Osteoblast (primary cell): ENCODE data around the gene EPHA4. TPM values are rescaled to one million over a fixed set of nuclear protein-coding genes. Genes with fewer than 3 reads are reported as not detected.

Experiments
- DNase-seq: peaks from one replicate; pipeline ENCODE4 v3.0.0; 2011; ENCODE audit warnings: low spot score, mixed read lengths; ENCODE audit not compliant: insufficient read length; ENCODE audit errors: missing footprints
- H2AFZ ChIP-seq: 2 replicates; pipeline ENCODE4 v1.6.0; 2011; ENCODE audit warnings: mild to moderate bottlenecking, low read length
- H3K27ac ChIP-seq: 2 replicates; pipeline ENCODE4 v1.5.1; 2011; ENCODE audit warnings: mild to moderate bottlenecking, low read depth, low read length, moderate library complexity
- H3K27me3 ChIP-seq: 2 replicates; pipeline ENCODE4 v1.6.0; 2012; ENCODE audit warnings: mild to moderate bottlenecking, control low read depth, inconsistent platforms, low read length, moderate library complexity; ENCODE audit not compliant: insufficient read depth
- H3K36me3 ChIP-seq: 2 replicates; pipeline ENCODE4 v1.5.1; 2011; ENCODE audit warnings: mild to moderate bottlenecking, low read length, control low read depth, moderate library complexity; ENCODE audit not compliant: insufficient read depth
- H3K4me1 ChIP-seq: 2 replicates; pipeline ENCODE4 v1.5.1; 2011; ENCODE audit warnings: mild to moderate bottlenecking, low read length, control low read depth, moderate library complexity; ENCODE audit not compliant: insufficient read depth
- H3K4me2 ChIP-seq: 2 replicates; pipeline ENCODE4 v1.6.0; 2011; ENCODE audit warnings: mild to moderate bottlenecking, low read length; ENCODE audit not compliant: insufficient read depth
- H3K4me3 ChIP-seq: fragments of 200-600 bp; sonication (generic); 3 replicates; pipeline ENCODE4 v1.5.1; 2012; ENCODE audit warnings: mild to moderate bottlenecking, low read length, inconsistent platforms; ENCODE audit not compliant: insufficient read depth
- H3K79me2 ChIP-seq: 2 replicates; pipeline ENCODE4 v1.6.0; 2012; ENCODE audit warnings: mild to moderate bottlenecking, low read length, control low read depth, inconsistent platforms; ENCODE audit not compliant: insufficient read depth
- H3K9me3 ChIP-seq: 2 replicates; pipeline ENCODE4 v1.5.1; 2011; ENCODE audit warnings: low read depth, low read length, control low read depth
- H4K20me1 ChIP-seq: 2 replicates; pipeline ENCODE4 v1.6.0; 2012; ENCODE audit warnings: mild to moderate bottlenecking, low read length, control low read depth; ENCODE audit not compliant: insufficient read depth
- CTCF ChIP-seq: IDR thresholded peaks from 2 replicates; pipeline ENCODE4 v1.5.1; 2011; ENCODE audit warnings: mild to moderate bottlenecking, low read depth, low read length, moderate library complexity; ENCODE audit errors: extremely low read depth
- total RNA-seq: library from RNA; depleted of rRNA; stranded (reverse); fragments of >200 nt; gene quantifications from 2 replicates; pipeline ENCODE4 v1.2.3, GENCODE V29; 2012

EPHA4 gene
- total RNA-seq, 1 donor, result 15.9 TPM

DNA sequence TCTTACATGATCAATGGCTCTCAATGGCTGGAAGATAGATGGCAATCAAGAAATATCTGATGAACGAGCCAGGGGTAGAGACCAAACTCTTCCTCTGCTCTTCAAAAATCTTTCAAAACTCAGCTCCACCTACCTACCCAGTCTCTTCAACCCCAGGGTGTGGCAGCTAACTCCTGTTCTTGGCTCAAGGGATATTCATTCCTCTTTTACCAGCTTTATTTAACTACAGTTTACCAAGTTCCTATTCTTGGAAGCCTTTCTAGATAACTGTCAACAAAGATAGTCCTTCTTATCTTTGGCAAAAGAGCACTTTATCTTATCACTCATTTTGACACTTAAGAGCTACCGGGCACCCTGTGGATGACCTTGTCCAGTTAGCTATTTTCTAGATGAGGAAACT is 36.3 kb downstream of the EPHA4 start:
- Histone ChIP-seq H3K79me2 (no peaks in the 10 kb centered on the region), H3K4me1 (no peaks in the 10 kb centered on the region), H3K27ac (no peak overlapping the region), H2AFZ (no peak overlapping the region), H3K4me2 (no peak overlapping the region), H3K36me3 (no peaks in the 10 kb centered on the region), H3K4me3 (no peak overlapping the region), H4K20me1 (no peaks in the 10 kb centered on the region), H3K27me3 (no peaks in the 10 kb centered on the region), H3K9me3 (no peaks in the 10 kb centered on the region)
- no peak for TF ChIP-seq CTCF
- no peak for DNase-seq

GRCh38 chr2:221533299-221533698 is 38.8 kb downstream of the EPHA4 start:
- Histone ChIP-seq H3K9me3 (no peaks in the 10 kb centered on the region), H2AFZ (no peak overlapping the region), H3K4me2 (no peak overlapping the region), H3K79me2 (no peaks in the 10 kb centered on the region), H4K20me1 (no peaks in the 10 kb centered on the region), H3K4me3 (no peak overlapping the region), H3K36me3 (no peaks in the 10 kb centered on the region), H3K27me3 (no peaks in the 10 kb centered on the region), H3K27ac (no peak overlapping the region), H3K4me1 (no peaks in the 10 kb centered on the region)
- DNase-seq, result no peak
- no peak for TF ChIP-seq CTCF

DNA sequence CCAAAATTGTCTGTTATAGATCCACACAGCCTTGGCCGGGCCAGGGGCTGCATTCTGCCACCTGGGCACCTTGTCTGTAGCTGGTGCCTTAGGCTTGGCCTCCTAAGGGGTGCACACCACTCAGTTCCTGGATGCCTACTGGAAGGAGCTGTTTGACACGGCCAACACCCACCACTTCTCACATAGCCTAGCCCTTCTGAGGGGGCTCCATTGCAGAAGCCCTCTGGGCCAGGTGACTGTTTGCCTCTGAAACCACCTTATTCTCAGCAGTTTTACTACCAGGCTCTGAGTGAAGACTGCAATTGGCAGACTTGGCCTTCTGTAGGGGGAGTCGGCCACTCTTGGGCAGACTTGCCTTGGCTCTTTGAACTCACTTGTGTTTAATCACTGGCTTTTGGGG is 39.5 kb downstream of the EPHA4 start:
- Histone ChIP-seq H2AFZ (no peak overlapping the region), H3K79me2 (no peaks in the 10 kb centered on the region)

GRCh38 chr2:221530653-221531037 is 41.5 kb downstream of the EPHA4 start:
- no peaks in the 10 kb centered on the region for H3K36me3 ChIP-seq
- no peak overlapping the region for H3K4me3 ChIP-seq
- no peaks in the 10 kb centered on the region for H3K4me1 ChIP-seq
- no peak for TF ChIP-seq CTCF
- no peaks in the 10 kb centered on the region for H4K20me1 ChIP-seq
- no peak overlapping the region for H2AFZ ChIP-seq
- no peak for DNase-seq
- no peaks in the 10 kb centered on the region for H3K79me2 ChIP-seq
- no peaks in the 10 kb centered on the region for H3K27me3 ChIP-seq
- H3K9me3 ChIP-seq, result no peaks in the 10 kb centered on the region
- H3K27ac ChIP-seq, result no peak overlapping the region
- peak overlapping the region; percentile 38 for H3K4me2 ChIP-seq

More for the DNA sequence above, 39.5 kb downstream of the EPHA4 start:
- H3K27me3 ChIP-seq, result no peaks in the 10 kb centered on the region
- H4K20me1 ChIP-seq, result no peaks in the 10 kb centered on the region
- TF ChIP-seq CTCF, result no peak
- no peak overlapping the region for H3K4me3 ChIP-seq
- DNase-seq, result no peak
- H3K9me3 ChIP-seq, result no peaks in the 10 kb centered on the region
- H3K4me2 ChIP-seq, result no peak overlapping the region
- H3K36me3 ChIP-seq, result no peaks in the 10 kb centered on the region
- no peak overlapping the region for H3K27ac ChIP-seq
- no peaks in the 10 kb centered on the region for H3K4me1 ChIP-seq
